Uterus (tissue), 4 donors: ENCODE results near the gene TNKS1BP1. TPM values are rescaled to one million over a fixed set of nuclear protein-coding genes. Genes with fewer than 3 reads are reported as not detected.

ENCODE experiments used
- DNase-seq, 2 donors: peaks; one replicate each; pipeline ENCODE4 v3.0.0-alpha.2; 2019 to 2020
- H3K27ac ChIP-seq, 2 donors: fragments of 200-600 bp; sonication (generic); 1 replicate in 1 of 2; 2 replicates in 1 of 2; pipeline ENCODE4 v1.5.1; 2016 to 2018
- H3K27me3 ChIP-seq, 2 donors: fragments of 200-600 bp; sonication (generic); one replicate each; pipeline ENCODE4 v1.5.1; 2018 to 2019; ENCODE audit warnings: control low read depth in 1 of 2
- H3K36me3 ChIP-seq, 2 donors: fragments of 200-600 bp; sonication (generic); one replicate each; pipeline ENCODE4 v1.5.1; 2019; ENCODE audit warnings: control low read depth in 1 of 2
- H3K4me1 ChIP-seq, 2 donors: fragments of 200-600 bp; sonication (generic); one replicate each; pipeline ENCODE4 v1.5.1; 2018 to 2019; ENCODE audit warnings: control low read depth in 1 of 2
- H3K4me3 ChIP-seq, 2 donors: fragments of 200-600 bp; sonication (generic); 1 replicate in 1 of 2; 2 replicates in 1 of 2; pipeline ENCODE4 v1.5.1; 2018 to 2019; ENCODE audit warnings: mild to moderate bottlenecking in 1 of 2
- H3K9me3 ChIP-seq, 2 donors: fragments of 200-600 bp; sonication (generic); one replicate each; pipeline ENCODE4 v1.5.1; 2019; ENCODE audit warnings: control low read depth in 1 of 2
- POLR2A ChIP-seq, 2 donors: fragments of 450-650 bp; IDR thresholded peaks; one replicate each; pipeline ENCODE4 v1.6.1; 2016; ENCODE audit warnings: antibody characterized with exemption in 2 of 2, mild to moderate bottlenecking in 1 of 2, moderate library complexity in 1 of 2
- intact Hi-C: fragments of 100-400 bp; cut with DNase I; formaldehyde crosslinking; loops from one replicate; pipeline ENCODE4 v1.15.1; 2023; ENCODE audit warnings: low total_unique reads
- total RNA-seq, 4 donors: library from RNA; depleted of rRNA in 3 of 4; stranded (reverse); fragments of >200 nt in 3 of 4; gene quantifications; one replicate each; pipeline versions ENCODE4 v1.1.0 to v1.2.4, GENCODE V29; 2014 to 2023
- TF ChIP-seq, protein P1 (sequence below), 4 experiments: fragments of 200-600 bp in 2 of 4; fragments of 450-650 bp in 2 of 4; sonication (generic) in 2 of 4; IDR thresholded peaks; one replicate each; pipeline ENCODE4 v1.5.1; 2016 to 2019; ENCODE audit warnings: antibody characterized with exemption in 4 of 4, mild to moderate bottlenecking in 2 of 4, moderate library complexity in 1 of 4
- donor health status: DM: yes; HTN: yes; CAD: no.

Gene TNKS1BP1
- total RNA-seq, 4 donors from 2014 or later, result 22.5 to 269 (median 70.8) TPM

DNA sequence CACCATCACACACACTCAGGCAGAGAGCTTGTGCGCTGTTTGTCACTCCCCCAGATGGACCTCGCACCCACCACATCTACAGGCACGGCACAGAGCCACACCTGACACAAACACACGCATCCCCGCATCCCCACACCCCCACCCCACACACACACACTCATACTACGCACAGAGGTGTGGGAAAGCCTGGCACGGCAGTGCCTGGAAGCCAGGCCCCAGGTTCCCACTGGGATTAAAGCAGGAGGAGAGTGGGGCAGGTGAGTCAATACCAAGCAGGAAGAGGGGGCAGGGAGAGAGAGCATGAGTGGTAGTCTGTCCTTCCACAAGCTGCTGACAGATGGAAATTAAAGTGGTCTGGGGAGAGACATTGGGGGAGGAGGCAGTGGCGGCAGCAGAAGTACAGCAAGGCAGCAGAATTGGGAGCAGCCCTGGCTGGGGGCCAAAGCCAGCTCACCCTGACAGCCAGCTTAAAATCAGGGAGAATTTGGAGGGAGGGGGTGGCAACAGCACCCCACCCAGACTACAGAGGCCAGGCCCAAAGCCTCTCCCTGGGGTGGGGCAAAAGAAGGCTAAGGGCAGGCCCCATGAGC lies 20.7 kb downstream of the TNKS1BP1 start:
- H3K27me3 ChIP-seq, result no peaks in the 10 kb centered on the region
- no peak for DNase-seq
- no peaks in the 10 kb centered on the region for H3K36me3 ChIP-seq
- peak overlapping the region in 1 of 2 donors; percentile 31 for H3K27ac ChIP-seq
- TF ChIP-seq, protein P1, sequence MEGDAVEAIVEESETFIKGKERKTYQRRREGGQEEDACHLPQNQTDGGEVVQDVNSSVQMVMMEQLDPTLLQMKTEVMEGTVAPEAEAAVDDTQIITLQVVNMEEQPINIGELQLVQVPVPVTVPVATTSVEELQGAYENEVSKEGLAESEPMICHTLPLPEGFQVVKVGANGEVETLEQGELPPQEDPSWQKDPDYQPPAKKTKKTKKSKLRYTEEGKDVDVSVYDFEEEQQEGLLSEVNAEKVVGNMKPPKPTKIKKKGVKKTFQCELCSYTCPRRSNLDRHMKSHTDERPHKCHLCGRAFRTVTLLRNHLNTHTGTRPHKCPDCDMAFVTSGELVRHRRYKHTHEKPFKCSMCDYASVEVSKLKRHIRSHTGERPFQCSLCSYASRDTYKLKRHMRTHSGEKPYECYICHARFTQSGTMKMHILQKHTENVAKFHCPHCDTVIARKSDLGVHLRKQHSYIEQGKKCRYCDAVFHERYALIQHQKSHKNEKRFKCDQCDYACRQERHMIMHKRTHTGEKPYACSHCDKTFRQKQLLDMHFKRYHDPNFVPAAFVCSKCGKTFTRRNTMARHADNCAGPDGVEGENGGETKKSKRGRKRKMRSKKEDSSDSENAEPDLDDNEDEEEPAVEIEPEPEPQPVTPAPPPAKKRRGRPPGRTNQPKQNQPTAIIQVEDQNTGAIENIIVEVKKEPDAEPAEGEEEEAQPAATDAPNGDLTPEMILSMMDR (IDR thresholded peaks at IDR 0.05), result no peak
- no peak for TF ChIP-seq POLR2A (IDR thresholded peaks at IDR 0.05)
- peaks cover 0 to 9% of the 10 kb centered on the region in 2 donors for H3K9me3 ChIP-seq
- intact Hi-C loops, result no loop called here
- H3K4me3 ChIP-seq, result no peak overlapping the region
- peaks cover 6 to 10% of the 10 kb centered on the region in 2 donors for H3K4me1 ChIP-seq

DNA sequence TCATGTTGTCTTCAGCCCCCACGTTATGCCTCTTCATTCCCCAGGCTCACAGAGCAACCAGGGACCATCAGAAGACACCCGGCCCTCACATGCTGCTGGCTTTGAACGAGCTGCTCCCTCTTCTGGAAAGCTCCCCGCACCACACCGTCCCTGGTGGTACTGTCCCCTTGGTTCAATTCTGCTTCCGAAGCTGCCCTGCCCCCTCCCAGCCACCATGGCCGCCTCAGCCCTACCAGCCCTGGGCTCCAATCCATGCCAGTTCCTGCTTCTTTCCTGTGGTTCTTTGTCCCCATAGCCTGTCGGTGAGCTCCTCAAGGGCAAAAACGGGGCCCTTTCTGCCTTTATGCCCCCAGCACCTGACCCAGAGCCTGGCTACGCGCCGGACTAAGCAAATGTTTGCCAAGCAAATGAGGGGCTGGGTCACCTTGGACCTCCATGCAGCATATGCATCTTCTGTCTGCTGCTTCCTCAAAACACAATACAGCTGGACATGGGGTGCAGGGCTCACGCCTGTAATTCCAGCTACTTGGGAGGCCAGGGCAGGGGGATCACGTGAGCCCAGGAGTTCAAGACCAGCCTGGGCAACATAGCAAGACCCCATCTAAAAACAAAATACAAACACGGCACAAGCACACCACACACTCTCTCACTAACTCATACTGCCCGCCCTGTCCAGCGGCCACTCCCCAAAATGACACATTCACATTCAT lies 21.3 kb downstream of the TNKS1BP1 start:
- DNase-seq, result no peak
- Histone ChIP-seq H3K36me3 (no peaks in the 10 kb centered on the region), H3K4me1 (peaks cover 0 to 10% of the 10 kb centered on the region in 2 donors), H3K27ac (peak overlapping the region in 1 of 2 donors; percentile 31), H3K27me3 (no peaks in the 10 kb centered on the region), H3K9me3 (peaks cover 0 to 10% of the 10 kb centered on the region in 2 donors), H3K4me3 (no peak overlapping the region)
- intact Hi-C loops, result no loop called here
- TF ChIP-seq, protein P1 (IDR thresholded peaks at IDR 0.05), result no peak
- TF ChIP-seq POLR2A (IDR thresholded peaks at IDR 0.05), result no peak

DNA sequence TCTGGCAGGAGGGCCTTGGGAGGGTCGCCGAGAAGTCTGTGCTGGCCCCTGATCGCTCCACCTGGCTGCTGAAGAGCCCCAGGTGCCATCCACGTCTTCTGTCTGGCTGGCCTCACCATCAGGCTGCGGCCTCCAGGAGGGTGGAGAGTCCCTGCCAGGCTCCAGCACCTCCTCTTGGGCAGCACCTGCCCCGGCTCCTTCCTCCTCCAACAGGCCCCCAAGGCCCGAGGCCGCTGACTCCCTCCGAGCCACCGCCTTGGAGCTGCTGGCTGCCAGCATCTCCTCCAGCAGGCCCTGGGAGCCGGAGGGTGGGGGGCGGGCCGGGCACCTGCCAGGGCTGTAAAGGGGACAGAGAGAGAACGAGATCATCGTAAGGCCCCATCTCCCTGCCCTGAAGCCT lies 22.3 kb downstream of the TNKS1BP1 start:
- Histone ChIP-seq H3K27me3 (no peaks in the 10 kb centered on the region), H3K4me3 (no peak overlapping the region), H3K9me3 (peaks cover 0 to 10% of the 10 kb centered on the region in 2 donors), H3K4me1 (peaks cover 0 to 10% of the 10 kb centered on the region in 2 donors), H3K27ac (no peak overlapping the region), H3K36me3 (no peaks in the 10 kb centered on the region)
- DNase-seq, result no peak
- no peak for TF ChIP-seq POLR2A (IDR thresholded peaks at IDR 0.05)
- TF ChIP-seq, protein P1 (IDR thresholded peaks at IDR 0.05), result no peak
- intact Hi-C loops, result no loop called here

DNA sequence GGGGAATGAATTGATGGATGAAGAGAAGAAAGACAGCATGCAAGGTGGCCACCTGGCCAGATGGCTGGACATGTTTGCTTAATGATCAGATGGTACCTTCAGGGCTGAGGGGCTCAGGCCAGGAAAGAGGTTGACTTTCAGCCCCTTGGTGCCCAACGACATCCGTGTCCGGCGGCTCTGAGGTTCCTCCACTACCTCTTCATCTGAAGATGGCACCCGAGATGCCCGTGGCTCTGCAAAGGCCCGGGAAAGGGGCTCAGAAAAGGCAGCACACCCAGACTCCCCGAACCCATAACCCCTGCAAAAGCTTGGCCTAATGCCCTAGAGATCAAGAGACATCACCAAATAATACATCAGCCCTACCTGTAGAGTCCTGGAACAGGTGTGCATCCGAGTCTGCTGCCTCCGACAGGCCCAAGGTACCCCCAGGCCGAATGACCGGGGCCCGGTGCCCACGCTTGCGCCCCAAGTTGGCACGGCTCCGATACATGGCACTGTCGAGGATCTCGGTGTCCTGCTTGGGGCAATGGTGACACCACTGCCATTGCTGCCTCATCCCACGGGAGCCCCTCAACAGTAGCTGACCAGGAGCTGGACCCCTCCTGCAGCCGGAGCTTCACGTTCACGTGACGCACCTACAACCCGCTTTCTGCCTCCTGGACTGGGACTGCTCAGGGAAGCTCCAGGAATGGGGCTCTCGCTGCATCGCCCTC lies 22.9 kb downstream of the TNKS1BP1 start:
- no peak overlapping the region for H3K27ac ChIP-seq
- H3K9me3 ChIP-seq, result peaks cover 0 to 10% of the 10 kb centered on the region in 2 donors
- H3K4me3 ChIP-seq, result no peak overlapping the region
- intact Hi-C loops, result no loop called here
- peaks cover 0 to 10% of the 10 kb centered on the region in 2 donors for H3K4me1 ChIP-seq
- no peak for DNase-seq
- H3K27me3 ChIP-seq, result no peaks in the 10 kb centered on the region
- TF ChIP-seq, protein P1 (IDR thresholded peaks at IDR 0.05), result no peak
- no peak for TF ChIP-seq POLR2A (IDR thresholded peaks at IDR 0.05)
- no peaks in the 10 kb centered on the region for H3K36me3 ChIP-seq

DNA sequence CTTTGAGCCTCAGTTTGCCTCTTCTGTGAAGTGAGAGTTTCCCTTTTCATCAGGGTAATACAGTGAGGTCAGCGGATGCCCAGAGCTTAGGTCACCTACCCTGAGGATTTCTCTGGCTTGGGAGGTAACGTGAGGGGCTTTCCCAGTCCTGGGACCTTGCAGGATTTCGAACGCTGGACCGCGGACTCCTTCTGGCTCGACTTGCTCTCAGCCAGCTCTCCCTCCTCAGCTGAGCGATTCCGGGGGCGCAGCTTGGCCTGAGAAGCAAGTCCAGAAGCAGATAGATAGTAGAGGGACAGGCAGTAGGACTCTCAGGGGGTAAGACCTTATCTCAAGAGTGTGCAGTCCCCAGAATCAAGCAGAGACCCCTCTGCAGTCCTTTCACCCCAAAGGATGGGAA lies 24.0 kb downstream of the TNKS1BP1 start:
- H3K27me3 ChIP-seq, result no peaks in the 10 kb centered on the region
- H3K9me3 ChIP-seq, result peaks cover 0 to 10% of the 10 kb centered on the region in 2 donors
- H3K27ac ChIP-seq, result no peak overlapping the region
- peaks cover 0 to 10% of the 10 kb centered on the region in 2 donors for H3K4me1 ChIP-seq
- no peaks in the 10 kb centered on the region for H3K36me3 ChIP-seq
- H3K4me3 ChIP-seq, result no peak overlapping the region
- intact Hi-C loops, result no loop called here
- DNase-seq, result no peak
- no peak for TF ChIP-seq POLR2A (IDR thresholded peaks at IDR 0.05)
- TF ChIP-seq, protein P1 (IDR thresholded peaks at IDR 0.05), result no peak
